GM12878 (cell line): ENCODE measurements around the gene DHDH.

Source experiments
- CEBPB ChIP-seq, 2 experiments: fragments of 150-350 bp in 1 of 2; IDR thresholded peaks; 2 replicates each; pipeline ENCODE4 v1.6.1; 2012 to 2014; ENCODE audit warnings: low read depth in 2 of 2, low read length in 2 of 2, borderline replicate concordance in 1 of 2, inconsistent platforms in 1 of 2
- RCOR1 ChIP-seq: conservative IDR thresholded peaks from 2 replicates; pipeline ENCODE4 v1.6.1; 2012; ENCODE audit warnings: low read depth, low read length, improper control_type of control experiment
- SMAD5 ChIP-seq: IDR thresholded peaks from 2 replicates; pipeline ENCODE4 v1.6.1; 2016; ENCODE audit warnings: antibody characterized with exemption, low read depth

DNA sequence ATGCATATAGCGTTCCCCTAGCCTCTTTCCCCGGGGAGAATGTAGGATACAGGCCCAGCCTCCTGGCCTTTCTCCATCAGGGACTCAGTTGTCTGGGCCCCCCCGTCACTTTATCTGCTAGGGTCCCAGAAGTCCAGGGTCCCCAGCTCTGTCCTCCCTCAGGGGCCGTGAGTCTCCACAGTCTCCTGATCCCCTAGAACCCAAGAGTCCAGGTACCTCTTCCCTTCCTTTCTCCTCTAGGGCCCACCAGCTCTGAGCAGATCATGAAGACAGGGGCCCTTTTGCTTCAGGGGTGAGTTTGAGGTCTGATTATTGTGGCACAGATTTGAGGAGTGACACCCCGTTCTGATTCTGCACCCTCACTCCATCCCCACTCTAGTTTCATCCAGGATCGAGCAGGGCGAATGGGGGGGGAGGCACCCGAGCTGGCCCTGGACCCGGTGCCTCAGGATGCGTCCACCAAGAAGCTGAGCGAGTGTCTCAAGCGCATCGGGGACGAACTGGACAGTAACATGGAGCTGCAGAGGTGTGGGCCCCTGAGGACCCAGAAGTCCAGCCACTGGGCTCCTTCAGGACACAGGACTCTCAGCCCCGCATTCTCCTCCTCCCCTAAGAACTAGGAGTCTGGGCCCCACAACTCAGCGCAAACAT lies 21.9 kb downstream of the DHDH start:
- TF ChIP-seq RCOR1 (no peak), CEBPB (IDR thresholded peaks at IDR 0.05; ENCODE audit: borderline replicate concordance in 1 of 2, low read depth in 2 of 2, low read length in 2 of 2) (no peak), SMAD5 (no peak)
